Erythroblast (primary cell): Measurements from ENCODE around the gene TMEM52.
"Not testable (repeated sequence)": the region's sequence is repeated elsewhere in the genome, so short reads cannot be mapped to it uniquely, and the experiment has no call there.

Experiments
- DNase-seq, 2 experiments: peaks; one replicate each; lab custom pipeline; 2025; lab: John Stamatoyannopoulos, UW
- GATA1 ChIP-seq: IDR thresholded peaks from 2 replicates; pipeline ENCODE4 v1.6.1; 2011; ENCODE audit warnings: low read depth, mild to moderate bottlenecking, control low read depth, low read length, moderate library complexity
- POLR2A ChIP-seq: IDR thresholded peaks from 2 replicates; pipeline ENCODE4 v1.6.1; 2011; ENCODE audit warnings: mild to moderate bottlenecking, low read length

Gene TMEM52

GRCh38 chr1:1941211-1941841 lies 22.2 kb upstream of the TMEM52 start:
- TF ChIP-seq GATA1 (no peak), POLR2A (no peak)
- DNase-seq = no peak

GRCh38 chr1:1940123-1940425 lies 21.0 kb upstream of the TMEM52 start:
- no peak for TF ChIP-seq POLR2A
- TF ChIP-seq GATA1 = no peak
- DNase-seq = no peak

GRCh38 chr1:1939296-1940122 lies 20.4 kb upstream of the TMEM52 start:
- no peak for DNase-seq
- TF ChIP-seq GATA1 (no peak), POLR2A (no peak)

- DNase-seq = no peak
- TF ChIP-seq GATA1 (no peak), POLR2A (no peak)
Observed at GRCh38 chr1:1938613-1939295, 19.7 kb upstream of the TMEM52 start.

- DNase-seq = no peak
- TF ChIP-seq GATA1 = no peak
- no peak for TF ChIP-seq POLR2A
Observed at GRCh38 chr1:1938276-1938573, 19.1 kb upstream of the TMEM52 start.

- TF ChIP-seq GATA1 (no peak), POLR2A (no peak)
- no peak for DNase-seq
Observed at GRCh38 chr1:1937549-1938275, 18.6 kb upstream of the TMEM52 start.

- DNase-seq = no peak
- TF ChIP-seq POLR2A = no peak
- no peak for TF ChIP-seq GATA1
Observed at GRCh38 chr1:1937061-1937460, 18.0 kb upstream of the TMEM52 start.

GRCh38 chr1:1934848-1935247 lies 15.8 kb upstream of the TMEM52 start:
- not testable (repeated sequence) for DNase-seq

- DNase-seq = no peak
- TF ChIP-seq GATA1 (no peak), POLR2A (no peak)
Observed at GRCh38 chr1:1929639-1930545, 10.8 kb upstream of the TMEM52 start.

GRCh38 chr1:1929102-1929638 lies 10.1 kb upstream of the TMEM52 start:
- TF ChIP-seq GATA1 (no peak), POLR2A (no peak)
- DNase-seq = no peak

- TF ChIP-seq POLR2A (no peak), GATA1 (no peak)
Observed at GRCh38 chr1:1928231-1929101, 9.4 kb upstream of the TMEM52 start.

GRCh38 chr1:1927751-1928150 lies 8.7 kb upstream of the TMEM52 start:
- DNase-seq = no peak
- TF ChIP-seq POLR2A = no peak
- TF ChIP-seq GATA1 = no peak

More at GRCh38 chr1:1928231-1929101, 9.4 kb upstream of the TMEM52 start:
- DNase-seq = no peak
